OCI-LY1 (cell line): ENCODE data around the gene NKIRAS1.

Experiments
- H2AFZ ChIP-seq: fragments of 200-600 bp; sonication (generic), shearing (Covaris generic); 2 replicates; pipeline ENCODE4 v1.6.0; 2014; ENCODE audit warnings: antibody characterized with exemption, mild to moderate bottlenecking, low read length
- H3F3A ChIP-seq: fragments of 200-600 bp; sonication (generic), shearing (Covaris generic); 2 replicates; pipeline ENCODE4 v1.6.0; 2014; ENCODE audit warnings: mild to moderate bottlenecking, antibody characterized with exemption, low read length, moderate library complexity; ENCODE audit not compliant: insufficient read depth
- H3K27ac ChIP-seq: fragments of 200-600 bp; sonication (generic); 2 replicates; pipeline ENCODE4 v1.5.1; 2014; ENCODE audit warnings: low read length, mixed run types, mild to moderate bottlenecking, low read depth; ENCODE audit not compliant: poor library complexity, severe bottlenecking
- H3K27me3 ChIP-seq: fragments of 200-600 bp; sonication (generic); 2 replicates; pipeline ENCODE4 v1.6.0; 2014; ENCODE audit warnings: antibody characterized with exemption, mild to moderate bottlenecking, low read length, moderate library complexity; ENCODE audit not compliant: insufficient read depth
- H3K36me3 ChIP-seq: fragments of 200-600 bp; sonication (generic); 2 replicates; pipeline ENCODE4 v1.6.1; 2014; ENCODE audit warnings: mild to moderate bottlenecking, antibody characterized with exemption, low read length, moderate library complexity, mixed read lengths; ENCODE audit not compliant: insufficient read depth
- H3K4me1 ChIP-seq: fragments of 200-600 bp; sonication (generic); 2 replicates; pipeline ENCODE4 v1.5.1; 2014; ENCODE audit warnings: mild to moderate bottlenecking, low read length, moderate library complexity; ENCODE audit not compliant: insufficient read depth, severe bottlenecking
- H3K4me2 ChIP-seq: fragments of 200-600 bp; sonication (generic), shearing (Covaris generic); 2 replicates; pipeline ENCODE4 v1.6.1; 2014; ENCODE audit warnings: low read length
- H3K4me3 ChIP-seq: fragments of 200-600 bp; sonication (generic); 2 replicates; pipeline ENCODE4 v1.5.1; 2014; ENCODE audit warnings: low read length, low read depth, mild to moderate bottlenecking, mixed read lengths; ENCODE audit not compliant: poor library complexity, severe bottlenecking
- H3K79me2 ChIP-seq: fragments of 200-600 bp; shearing (Covaris generic); 2 replicates; pipeline ENCODE4 v1.6.1; 2016; ENCODE audit warnings: mixed run types, low read length, mixed read lengths; ENCODE audit not compliant: insufficient read depth
- H3K9ac ChIP-seq: fragments of 200-600 bp; sonication (generic), shearing (Covaris generic); 2 replicates; pipeline ENCODE4 v1.6.1; 2014; ENCODE audit warnings: mild to moderate bottlenecking, low read length, mixed read lengths
- H3K9me2 ChIP-seq: fragments of 200-600 bp; sonication (generic), shearing (Covaris generic); 2 replicates; pipeline ENCODE4 v1.6.1; 2014; ENCODE audit warnings: low read depth, mild to moderate bottlenecking, low read length, mixed read lengths
- H3K9me3 ChIP-seq: fragments of 200-600 bp; shearing (Covaris generic); 2 replicates; pipeline ENCODE4 v1.6.1; 2014; ENCODE audit warnings: low read length, mixed read lengths
- H4K20me1 ChIP-seq: fragments of 200-600 bp; sonication (generic), shearing (Covaris generic); 2 replicates; pipeline ENCODE4 v1.6.0; 2016; ENCODE audit warnings: mild to moderate bottlenecking, low read length; ENCODE audit not compliant: insufficient read depth
- CTCF ChIP-seq: fragments of 200-600 bp; sonication (generic), shearing (Covaris generic); IDR thresholded peaks from 2 replicates; pipeline ENCODE4 v1.5.1; 2017; ENCODE audit warnings: mild to moderate bottlenecking, antibody characterized with exemption, low read length, moderate library complexity, mixed read lengths
- EZH2 ChIP-seq: fragments of 200-600 bp; sonication (generic), shearing (Covaris generic); IDR thresholded peaks from 2 replicates; pipeline ENCODE4 v1.8.0; 2017; ENCODE audit warnings: borderline replicate concordance, mixed run types, mild to moderate bottlenecking, antibody characterized with exemption, low read length, moderate library complexity, mixed read lengths

Gene NKIRAS1

GRCh38 chr3:23945663-23945912 is 28.8 kb upstream of the NKIRAS1 start:
- H3K79me2 ChIP-seq = no peaks in the 10 kb centered on the region
- peak overlapping the region; percentile 42; the same call in 1 of the 2 replicates for H3K9ac ChIP-seq
- no peaks in the 10 kb centered on the region for H3K27me3 ChIP-seq
- no peak for TF ChIP-seq CTCF
- TF ChIP-seq EZH2 = no peak
- H3K9me2 ChIP-seq = no peaks in the 10 kb centered on the region
- H3K36me3 ChIP-seq = no peaks in the 10 kb centered on the region; the same call in 1 of the 2 replicates
- H4K20me1 ChIP-seq = no peaks in the 10 kb centered on the region
- H3K4me3 ChIP-seq = peak overlapping the region; percentile 69
- peak overlapping the region; percentile 87 for H3K4me2 ChIP-seq
- H2AFZ ChIP-seq = no peak overlapping the region
- H3K9me3 ChIP-seq = no peaks in the 10 kb centered on the region
- no peak overlapping the region for H3K27ac ChIP-seq
- peaks cover 10% of the 10 kb centered on the region for H3F3A ChIP-seq
- peaks cover 25% of the 10 kb centered on the region for H3K4me1 ChIP-seq

- no peaks in the 10 kb centered on the region for H4K20me1 ChIP-seq
- peak within 1 kb of the TSS; percentile 70 for H3K9ac ChIP-seq
- no peaks in the 10 kb centered on the region for H3K79me2 ChIP-seq
- no peak within 1 kb of the TSS for H2AFZ ChIP-seq
- no peaks in the 10 kb centered on the region; the same call in 1 of the 2 replicates for H3K36me3 ChIP-seq
- H3K9me2 ChIP-seq = no peaks in the 10 kb centered on the region
- H3K4me1 ChIP-seq = peaks cover 21% of the 10 kb centered on the region
- no peak within 1 kb of the TSS for H3K27ac ChIP-seq
- peak within 1 kb of the TSS; percentile 87 for H3K4me2 ChIP-seq
- peak within 1 kb of the TSS; percentile 69 for H3K4me3 ChIP-seq
- no peaks in the 10 kb centered on the region for H3K27me3 ChIP-seq
- H3K9me3 ChIP-seq = no peaks in the 10 kb centered on the region
- peaks cover 10% of the 10 kb centered on the region for H3F3A ChIP-seq
- TF ChIP-seq CTCF = no peak
- no peak for TF ChIP-seq EZH2
These were observed 28.3 kb upstream of the NKIRAS1 start, which contains the start of gene NR1D2 for GRCh38 chr3:23944861-23945662. Gene NR1D2 (plus strand): TSS chr3:23945286. CDS start chr3:23945579, 293 bp downstream.

GRCh38 chr3:23944007-23944783 is 27.4 kb upstream of the NKIRAS1 start:
- H3K36me3 ChIP-seq = no peaks in the 10 kb centered on the region; the same call in 1 of the 2 replicates
- H3K9me3 ChIP-seq = no peaks in the 10 kb centered on the region
- no peak for TF ChIP-seq EZH2
- no peak for TF ChIP-seq CTCF
- H3K4me1 ChIP-seq = peaks cover 15% of the 10 kb centered on the region
- no peaks in the 10 kb centered on the region for H4K20me1 ChIP-seq
- H2AFZ ChIP-seq = no peak overlapping the region
- H3K27me3 ChIP-seq = no peaks in the 10 kb centered on the region
- peaks cover 5% of the 10 kb centered on the region for H3F3A ChIP-seq
- peak overlapping the region; percentile 69 for H3K4me3 ChIP-seq
- H3K4me2 ChIP-seq = peak overlapping the region; percentile 87
- no peaks in the 10 kb centered on the region for H3K9me2 ChIP-seq
- H3K27ac ChIP-seq = no peak overlapping the region
- H3K79me2 ChIP-seq = no peaks in the 10 kb centered on the region
- no peak overlapping the region; the same call in 1 of the 2 replicates for H3K9ac ChIP-seq
